A549 (cell line): ENCODE measurements around the gene PROC.

Experiments used
- CTCF ChIP-seq: fragments of >200 bp; sonication (Bioruptor Twin); formaldehyde crosslinking; IDR thresholded peaks from 3 replicates; pipeline ENCODE4 v1.5.1; 2016
- E2F6 ChIP-seq: IDR thresholded peaks from 2 replicates; pipeline ENCODE4 v1.6.1; 2012; ENCODE audit warnings: low read depth, borderline replicate concordance
- EP300 ChIP-seq, 2 experiments: fragments of >200 bp; sonication (Bioruptor Twin); formaldehyde crosslinking; IDR thresholded peaks; 2 replicates in 1 of 2; 3 replicates in 1 of 2; pipeline ENCODE4 v1.6.1; 2016 to 2017
- JUN ChIP-seq, 2 experiments: fragments of >200 bp; sonication (Bioruptor Twin); formaldehyde crosslinking; IDR thresholded peaks; 2 replicates in 1 of 2; 3 replicates in 1 of 2; pipeline ENCODE4 v1.6.1; 2016 to 2017
- MAFK ChIP-seq: fragments of 450-650 bp; IDR thresholded peaks from 2 replicates; pipeline ENCODE4 v1.6.1; 2014; ENCODE audit not compliant: partially characterized antibody
- MAZ ChIP-seq: fragments of 150-350 bp; IDR thresholded peaks from 2 replicates; pipeline ENCODE4 v1.6.1; 2014; ENCODE audit warnings: antibody characterized with exemption, low read depth, low read length, borderline replicate concordance
- NFE2L2 ChIP-seq: fragments of 150-350 bp; conservative IDR thresholded peaks from 2 replicates; pipeline ENCODE4 v1.6.1; 2014; ENCODE audit warnings: low read length
- NR3C1 ChIP-seq: fragments of >200 bp; sonication (Bioruptor Twin); formaldehyde crosslinking; IDR thresholded peaks from 3 replicates; pipeline ENCODE4 v1.6.1; 2017
- SREBF2 ChIP-seq: fragments of 450-650 bp; IDR thresholded peaks from 2 replicates; pipeline ENCODE4 v1.6.1; 2014; ENCODE audit warnings: mild to moderate bottlenecking, moderate library complexity
- ZFP36 ChIP-seq: fragments of 450-650 bp; IDR thresholded peaks from 2 replicates; pipeline ENCODE4 v1.6.1; 2014; ENCODE audit warnings: borderline replicate concordance; ENCODE audit not compliant: partially characterized antibody

- TF ChIP-seq CTCF: no peak
- no peak for TF ChIP-seq E2F6
- TF ChIP-seq EP300 (IDR thresholded peaks at IDR 0.05): no peak
- TF ChIP-seq JUN (IDR thresholded peaks at IDR 0.05): no peak
- no peak for TF ChIP-seq NFE2L2
- no peak for TF ChIP-seq MAZ
- no peak for TF ChIP-seq SREBF2
- no peak for TF ChIP-seq MAFK
- TF ChIP-seq NR3C1: no peak
- no peak for TF ChIP-seq ZFP36
Measured at GRCh38 chr2:127463155-127463991, 45.1 kb downstream of the PROC start.
